Mesenchymal stem cell (in vitro differentiated cells and primary cell): ENCODE measurements around the gene PTPRN2.

Experiments used
- DNase-seq: peaks from one replicate; pipeline ENCODE4 v3.0.0-alpha.2; 2013
- H2AFZ ChIP-seq: one replicate; pipeline ENCODE4 v1.6.1; 2013; ENCODE audit warnings: low read depth, mild to moderate bottlenecking, control low read depth, inconsistent platforms, low read length, moderate library complexity
- H2AK5ac ChIP-seq: 2 replicates; pipeline ENCODE4 v1.6.1; 2013; ENCODE audit warnings: low read length, moderate library complexity, mild to moderate bottlenecking, inconsistent platforms; ENCODE audit not compliant: severe bottlenecking
- H2BK120ac ChIP-seq: one replicate; pipeline ENCODE4 v1.6.1; 2013; ENCODE audit warnings: low read depth, mild to moderate bottlenecking, inconsistent platforms, low read length, moderate library complexity
- H2BK12ac ChIP-seq, 2 experiments: one replicate each; pipeline ENCODE4 v1.6.1; 2013; ENCODE audit warnings: inconsistent platforms in 2 of 2, low read length in 2 of 2, mild to moderate bottlenecking in 2 of 2, moderate library complexity in 2 of 2, control low read depth in 1 of 2
- H2BK15ac ChIP-seq: one replicate; pipeline ENCODE4 v1.6.1; 2013; ENCODE audit warnings: mild to moderate bottlenecking, low read depth, inconsistent platforms; ENCODE audit not compliant: poor library complexity, severe bottlenecking
- H2BK5ac ChIP-seq: 2 replicates; pipeline ENCODE4 v1.6.1; 2013; ENCODE audit warnings: low read depth, mild to moderate bottlenecking, low read length, control low read depth, inconsistent platforms; ENCODE audit not compliant: poor library complexity, severe bottlenecking
- H3K14ac ChIP-seq, 2 experiments: one replicate each; pipeline ENCODE4 v1.6.1; 2013; ENCODE audit warnings: inconsistent platforms in 2 of 2, low read length in 2 of 2, control low read depth in 1 of 2, mild to moderate bottlenecking in 1 of 2, moderate library complexity in 1 of 2
- H3K18ac ChIP-seq, 2 experiments: one replicate each; pipeline ENCODE4 v1.6.1; 2013; ENCODE audit warnings: inconsistent platforms in 2 of 2, low read length in 2 of 2, control low read depth in 1 of 2, low read depth in 1 of 2, mild to moderate bottlenecking in 1 of 2
- H3K23ac ChIP-seq, 2 experiments: one replicate each; pipeline ENCODE4 v1.6.1; 2013; ENCODE audit warnings: inconsistent platforms in 2 of 2, low read length in 2 of 2, mild to moderate bottlenecking in 2 of 2, moderate library complexity in 2 of 2, control low read depth in 1 of 2
- H3K27ac ChIP-seq: 2 replicates; pipeline ENCODE4 v1.5.1; 2013; ENCODE audit warnings: mild to moderate bottlenecking, moderate library complexity, low read length, control low read depth, inconsistent platforms; ENCODE audit not compliant: poor library complexity, severe bottlenecking
- H3K27me3 ChIP-seq, 2 experiments: 2 replicates each; pipeline versions ENCODE4 v1.6.1 to v1.7.0; 2013; ENCODE audit warnings: low read length in 2 of 2, mild to moderate bottlenecking in 2 of 2, moderate library complexity in 2 of 2, control low read depth in 1 of 2, inconsistent platforms in 1 of 2; ENCODE audit not compliant: control insufficient read depth in 1 of 2, insufficient read depth in 1 of 2
- H3K36me3 ChIP-seq, 2 experiments: 2 replicates each; pipeline versions ENCODE4 v1.6.1 to v1.7.0; 2013; ENCODE audit warnings: low read length in 2 of 2, control low read depth in 1 of 2, inconsistent platforms in 1 of 2, low read depth in 1 of 2, mild to moderate bottlenecking in 1 of 2; ENCODE audit not compliant: insufficient read depth in 2 of 2, control insufficient read depth in 1 of 2
- H3K4ac ChIP-seq, 2 experiments: one replicate each; pipeline ENCODE4 v1.6.1; 2013; ENCODE audit warnings: inconsistent platforms in 2 of 2, low read length in 2 of 2, mild to moderate bottlenecking in 2 of 2, moderate library complexity in 2 of 2, control low read depth in 1 of 2, low read depth in 1 of 2
- H3K4me1 ChIP-seq: 2 replicates; pipeline ENCODE4 v1.6.1; 2013; ENCODE audit warnings: low read depth, low read length, control low read depth; ENCODE audit not compliant: control insufficient read depth, insufficient read depth
- H3K4me2 ChIP-seq: 2 replicates; pipeline ENCODE4 v1.6.1; 2013; ENCODE audit warnings: low read length, mild to moderate bottlenecking, inconsistent platforms; ENCODE audit not compliant: poor library complexity, severe bottlenecking
- H3K4me3 ChIP-seq, 2 experiments: 2 replicates each; pipeline versions ENCODE4 v1.5.1 to v1.7.0; 2013; ENCODE audit warnings: low read length in 2 of 2, mild to moderate bottlenecking in 2 of 2, control low read depth in 1 of 2, low read depth in 1 of 2; ENCODE audit not compliant: insufficient read depth in 1 of 2
- H3K79me1 ChIP-seq: replicated peaks from 2 replicates; pipeline ENCODE4 v1.6.1; 2013; ENCODE audit warnings: mild to moderate bottlenecking, control low read depth, low read length, inconsistent platforms; ENCODE audit not compliant: poor library complexity, severe bottlenecking
- H3K9ac ChIP-seq: 2 replicates; pipeline ENCODE4 v1.7.0; 2013; ENCODE audit warnings: mild to moderate bottlenecking, low read length, moderate library complexity
- H3K9me3 ChIP-seq: 2 replicates; pipeline ENCODE4 v1.7.0; 2013; ENCODE audit warnings: mild to moderate bottlenecking, low read length; ENCODE audit not compliant: control insufficient read depth
- H4K8ac ChIP-seq: one replicate; pipeline ENCODE4 v1.6.1; 2013; ENCODE audit warnings: inconsistent platforms, mild to moderate bottlenecking, low read length, moderate library complexity
- H4K91ac ChIP-seq: one replicate; pipeline ENCODE4 v1.6.1; 2013; ENCODE audit warnings: mild to moderate bottlenecking, low read length, inconsistent platforms
- WGBS: methylation state at CpG from one replicate; pipeline ENCODE4 v1.1.7; 2013; ENCODE audit warnings: mixed read lengths; 5-methylcytosine and 5-hydroxymethylcytosine counted together

PTPRN2 gene

GRCh38 chr7:158596309-158596708, 8.7 kb upstream of the PTPRN2 start:
- no peak overlapping the region for H2BK120ac ChIP-seq
- no peak overlapping the region for H3K4ac ChIP-seq
- no peaks in the 10 kb centered on the region for H3K4me1 ChIP-seq
- H3K23ac ChIP-seq, result no peak overlapping the region
- no peak overlapping the region for H2AFZ ChIP-seq
- H3K79me1 ChIP-seq, result no peaks in the 10 kb centered on the region
- no peak overlapping the region for H3K18ac ChIP-seq
- no peak overlapping the region for H2AK5ac ChIP-seq
- H3K36me3 ChIP-seq, result no peaks in the 10 kb centered on the region
- H3K4me3 ChIP-seq, result no peak overlapping the region
- H2BK5ac ChIP-seq, result no peak overlapping the region
- H3K4me2 ChIP-seq, result no peak overlapping the region
- WGBS, result 91% methylated on average over 4 of the region's 4 CpGs
- H4K91ac ChIP-seq, result no peak overlapping the region
- H2BK12ac ChIP-seq, result no peak overlapping the region
- H2BK15ac ChIP-seq, result no peak overlapping the region
- H3K9me3 ChIP-seq, result peaks cover 2% of the 10 kb centered on the region
- no peak overlapping the region for H4K8ac ChIP-seq
- H3K27ac ChIP-seq, result no peak overlapping the region
- no peak overlapping the region for H3K9ac ChIP-seq
- H3K27me3 ChIP-seq, result no peaks in the 10 kb centered on the region
- H3K14ac ChIP-seq, result no peak overlapping the region
- DNase-seq, result no peak

GRCh38 chr7:158595068-158595467, 7.4 kb upstream of the PTPRN2 start:
- 52% methylated on average over 2 of the region's 3 CpGs for WGBS
- Histone ChIP-seq H2AK5ac (no peak overlapping the region), H3K79me1 (no peaks in the 10 kb centered on the region), H3K23ac (no peak overlapping the region), H2BK12ac (no peak overlapping the region), H3K4me1 (no peaks in the 10 kb centered on the region), H3K36me3 (no peaks in the 10 kb centered on the region), H4K91ac (no peak overlapping the region), H3K4me2 (no peak overlapping the region), H3K4me3 (peak overlapping the region in 1 of 2 experiments; percentile 0), H3K14ac (no peak overlapping the region), H2BK15ac (no peak overlapping the region), H3K27ac (no peak overlapping the region), H3K9ac (no peak overlapping the region), H3K9me3 (peaks cover 2% of the 10 kb centered on the region), H2AFZ (no peak overlapping the region), H3K27me3 (no peaks in the 10 kb centered on the region), H2BK5ac (no peak overlapping the region), H3K4ac (no peak overlapping the region), H4K8ac (no peak overlapping the region), H2BK120ac (no peak overlapping the region), H3K18ac (no peak overlapping the region)
- DNase-seq, result peak; percentile 46

- WGBS, result 72% methylated on average over 1 of the region's 1 CpG
- H3K9me3 ChIP-seq, result peaks cover 2% of the 10 kb centered on the region
- H4K8ac ChIP-seq, result no peak overlapping the region
- H4K91ac ChIP-seq, result no peak overlapping the region
- H3K18ac ChIP-seq, result no peak overlapping the region
- H2BK15ac ChIP-seq, result no peak overlapping the region
- DNase-seq, result no peak
- H3K4ac ChIP-seq, result no peak overlapping the region
- H3K27ac ChIP-seq, result no peak overlapping the region
- no peak overlapping the region for H2AFZ ChIP-seq
- H2BK12ac ChIP-seq, result no peak overlapping the region
- no peak overlapping the region for H3K4me2 ChIP-seq
- no peaks in the 10 kb centered on the region for H3K79me1 ChIP-seq
- no peak overlapping the region for H3K14ac ChIP-seq
- H2AK5ac ChIP-seq, result no peak overlapping the region
- H3K4me1 ChIP-seq, result no peaks in the 10 kb centered on the region
- peaks cover 6 to 20% of the 10 kb centered on the region in 2 experiments for H3K27me3 ChIP-seq
- no peak overlapping the region for H3K23ac ChIP-seq
- no peak overlapping the region for H3K4me3 ChIP-seq
- no peak overlapping the region for H3K9ac ChIP-seq
- H2BK120ac ChIP-seq, result no peak overlapping the region
- H3K36me3 ChIP-seq, result no peaks in the 10 kb centered on the region
- no peak overlapping the region for H2BK5ac ChIP-seq
These were observed 4.9 kb upstream of the PTPRN2 start for GRCh38 chr7:158592541-158592940.

DNA sequence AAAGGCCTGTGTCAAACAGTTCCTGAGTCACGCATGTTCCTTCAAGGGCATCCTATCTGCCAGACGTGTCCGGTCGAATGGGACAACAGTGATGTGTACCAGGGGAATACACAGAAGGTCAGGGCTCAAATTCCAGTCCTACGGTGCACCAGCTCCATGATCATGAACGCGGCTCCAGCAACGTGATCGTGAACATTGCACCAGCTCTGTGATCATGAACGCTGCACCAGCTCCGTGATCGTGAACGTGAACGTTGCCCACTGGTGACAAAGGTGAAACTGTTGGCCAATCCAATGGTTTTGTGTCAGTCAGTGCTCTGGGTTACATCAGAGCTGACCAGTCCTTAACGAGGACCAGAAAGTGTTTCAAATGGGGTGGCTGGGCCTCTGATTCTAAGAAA, 4.3 kb upstream of the PTPRN2 start:
- Histone ChIP-seq H3K79me1 (no peaks in the 10 kb centered on the region), H3K4me1 (peaks cover 2% of the 10 kb centered on the region), H3K4ac (no peak overlapping the region), H2AFZ (no peak overlapping the region), H4K8ac (no peak overlapping the region), H2BK120ac (no peak overlapping the region), H3K9me3 (peaks cover 2% of the 10 kb centered on the region), H2BK12ac (no peak overlapping the region), H2BK5ac (no peak overlapping the region), H3K14ac (no peak overlapping the region), H4K91ac (no peak overlapping the region), H2AK5ac (no peak overlapping the region), H3K27ac (no peak overlapping the region), H3K18ac (no peak overlapping the region), H3K9ac (no peak overlapping the region), H3K4me2 (no peak overlapping the region), H3K36me3 (no peaks in the 10 kb centered on the region), H3K4me3 (no peak overlapping the region), H3K23ac (no peak overlapping the region), H2BK15ac (no peak overlapping the region), H3K27me3 (peaks cover 6 to 20% of the 10 kb centered on the region in 2 experiments)
- WGBS, result 89% methylated on average over 15 of the region's 15 CpGs
- DNase-seq, result no peak
